Muscle of back (tissue), 10 donors: ENCODE measurements around the gene RECK. TPM values are rescaled to one million over a fixed set of nuclear protein-coding genes. Genes with fewer than 3 reads are reported as not detected.

Source experiments
- polyA plus RNA-seq, 10 donors: library from polyadenylated mRNA; unstranded; fragments of 120-200 nt; gene quantifications; one replicate each; pipeline ENCODE4 v1.2.1, GENCODE V29; 2013; ENCODE audit not compliant: insufficient read length in 10 of 10

The RECK gene
- polyA plus RNA-seq, 10 donors: 23.3 to 55.7 (median 28.1) TPM

Other genes starting within 250 kb of the RECK start
- gene NPR2, start 245.3 kb upstream of the RECK start, polyA plus RNA-seq: 10 to 100 TPM; 21.0 to 31.5 (median 25.8) TPM
- gene SPAG8, start 224.7 kb upstream of the RECK start, polyA plus RNA-seq: 1 to 10 TPM; 1.1 to 3.5 (median 1.8) TPM
- 10 to 100 TPM; 23.9 to 33.1 (median 30.3) TPM for gene HINT2, start 221.9 kb upstream of the RECK start, polyA plus RNA-seq
- under 1 TPM in 8 of 10 donors, not detected in 2; 0.08 to 0.52 (median 0.21) TPM for gene FAM221B, start 208.2 kb upstream of the RECK start, polyA plus RNA-seq
- 10 to 100 TPM; 14.0 to 21.2 (median 18.4) TPM for gene TMEM8B, start 207.7 kb upstream of the RECK start, polyA plus RNA-seq
- gene OR13J1, start 166.5 kb upstream of the RECK start, polyA plus RNA-seq: under 1 TPM in 1 of 10 donors, not detected in 9; 0.12 TPM
- gene HRCT1, start 130.7 kb upstream of the RECK start, polyA plus RNA-seq: 1 to 10 TPM in 8 of 10 donors, under 1 TPM in 2; 0.74 to 2.6 (median 1.7) TPM
- 1 to 10 TPM; 1.0 to 2.9 (median 1.7) TPM for gene SPAAR, start 127.4 kb upstream of the RECK start, polyA plus RNA-seq
- under 1 TPM in 3 of 10 donors, not detected in 7; 0.24 to 0.31 (median 0.27) TPM for gene OR2S2, start 78.8 kb upstream of the RECK start, polyA plus RNA-seq
- gene GLIPR2, start 99.8 kb downstream of the RECK start, polyA plus RNA-seq: 100 to 1,000 TPM in 9 of 10 donors, 10 to 100 TPM in 1; 96.5 to 154 (median 118) TPM
- 1 to 10 TPM in 4 of 10 donors, under 1 TPM in 6; 0.55 to 1.4 (median 0.89) TPM for gene CCIN, start 132.5 kb downstream of the RECK start, polyA plus RNA-seq
- 100 to 1,000 TPM in 9 of 10 donors, 10 to 100 TPM in 1; 98.6 to 145 (median 122) TPM for gene CLTA, start 154.0 kb downstream of the RECK start, polyA plus RNA-seq
- 10 to 100 TPM; 10.6 to 17.7 (median 14.0) TPM for gene GNE, start 221.5 kb downstream of the RECK start, polyA plus RNA-seq